ENCODE data around the gene CDO1.

DNA sequence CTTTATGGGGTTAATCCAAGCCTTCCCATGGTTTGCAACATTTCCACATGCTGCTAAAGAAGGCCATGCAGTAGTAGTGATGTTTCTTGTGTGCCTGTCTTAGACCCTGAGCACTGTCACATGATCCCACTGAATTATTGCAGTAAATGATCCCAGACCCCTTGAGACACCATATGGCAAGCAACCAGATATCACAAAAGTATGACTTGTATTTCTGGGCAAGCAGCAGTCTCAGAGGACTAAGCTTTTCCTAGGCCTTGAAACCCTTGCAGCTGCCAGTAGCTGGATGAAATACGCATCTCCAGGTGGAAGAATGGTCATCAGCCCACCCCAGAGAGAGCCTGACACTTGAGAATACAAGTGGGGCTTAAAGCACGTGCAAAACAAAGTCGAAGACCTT lies 41.8 kb downstream of the CDO1 start:
- TF ChIP-seq, protein P1, sequence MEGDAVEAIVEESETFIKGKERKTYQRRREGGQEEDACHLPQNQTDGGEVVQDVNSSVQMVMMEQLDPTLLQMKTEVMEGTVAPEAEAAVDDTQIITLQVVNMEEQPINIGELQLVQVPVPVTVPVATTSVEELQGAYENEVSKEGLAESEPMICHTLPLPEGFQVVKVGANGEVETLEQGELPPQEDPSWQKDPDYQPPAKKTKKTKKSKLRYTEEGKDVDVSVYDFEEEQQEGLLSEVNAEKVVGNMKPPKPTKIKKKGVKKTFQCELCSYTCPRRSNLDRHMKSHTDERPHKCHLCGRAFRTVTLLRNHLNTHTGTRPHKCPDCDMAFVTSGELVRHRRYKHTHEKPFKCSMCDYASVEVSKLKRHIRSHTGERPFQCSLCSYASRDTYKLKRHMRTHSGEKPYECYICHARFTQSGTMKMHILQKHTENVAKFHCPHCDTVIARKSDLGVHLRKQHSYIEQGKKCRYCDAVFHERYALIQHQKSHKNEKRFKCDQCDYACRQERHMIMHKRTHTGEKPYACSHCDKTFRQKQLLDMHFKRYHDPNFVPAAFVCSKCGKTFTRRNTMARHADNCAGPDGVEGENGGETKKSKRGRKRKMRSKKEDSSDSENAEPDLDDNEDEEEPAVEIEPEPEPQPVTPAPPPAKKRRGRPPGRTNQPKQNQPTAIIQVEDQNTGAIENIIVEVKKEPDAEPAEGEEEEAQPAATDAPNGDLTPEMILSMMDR (IDR thresholded peaks at IDR 0.05): no peak
- TF ChIP-seq EP300 (IDR thresholded peaks at IDR 0.05) (no peak), POLR2AphosphoS5 (IDR thresholded peaks at IDR 0.05) (no peak)

Measured in stomach (tissue), 4 donors.